IPS-18a (cell line): Measurements from ENCODE around the gene GEMIN4.
"Not testable (repeated sequence)": the region's sequence is repeated elsewhere in the genome, so short reads cannot be mapped to it uniquely, and the experiment has no call there.

Experiments
- H3K27ac ChIP-seq: one replicate; pipeline ENCODE4 v1.5.1; 2013; ENCODE audit warnings: low read length
- H3K27me3 ChIP-seq: one replicate; pipeline ENCODE4 v1.6.1; 2013; ENCODE audit warnings: mild to moderate bottlenecking, low read length; ENCODE audit not compliant: control insufficient read depth, insufficient read depth
- H3K36me3 ChIP-seq: one replicate; pipeline ENCODE4 v1.6.1; 2013; ENCODE audit warnings: low read depth, low read length; ENCODE audit not compliant: control insufficient read depth
- H3K4me1 ChIP-seq: one replicate; pipeline ENCODE4 v1.6.1; 2013; ENCODE audit warnings: low read depth, low read length; ENCODE audit not compliant: control insufficient read depth
- H3K4me3 ChIP-seq: one replicate; pipeline ENCODE4 v1.5.1; 2013; ENCODE audit warnings: low read length
- H3K9ac ChIP-seq: one replicate; pipeline ENCODE4 v1.6.1; 2013; ENCODE audit warnings: mild to moderate bottlenecking, low read length, moderate library complexity
- H3K9me3 ChIP-seq: one replicate; pipeline ENCODE4 v1.6.1; 2013; ENCODE audit warnings: low read depth, low read length; ENCODE audit not compliant: control insufficient read depth

GEMIN4 gene

GRCh38 chr17:749359-749758, 2.7 kb downstream of the GEMIN4 start:
- not testable (repeated sequence) for H3K27me3 ChIP-seq, H3K27ac ChIP-seq, H3K9ac ChIP-seq, H3K9me3 ChIP-seq, H3K4me3 ChIP-seq, H3K4me1 ChIP-seq
- peaks cover 36% of the 10 kb centered on the region for H3K36me3 ChIP-seq

- H3K9me3 ChIP-seq, H3K4me1 ChIP-seq, H3K27me3 ChIP-seq, H3K9ac ChIP-seq, H3K27ac ChIP-seq, H3K4me3 ChIP-seq: not testable (repeated sequence)
- peaks cover 42% of the 10 kb centered on the region for H3K36me3 ChIP-seq
These were observed 3.5 kb downstream of the GEMIN4 start for GRCh38 chr17:748604-749003.

- H3K27me3 ChIP-seq: no peaks in the 10 kb centered on the region
- peaks cover 53% of the 10 kb centered on the region for H3K36me3 ChIP-seq
- no peak overlapping the region for H3K9ac ChIP-seq
- no peaks in the 10 kb centered on the region for H3K9me3 ChIP-seq
- H3K4me1 ChIP-seq: no peaks in the 10 kb centered on the region
- H3K4me3 ChIP-seq: no peak overlapping the region
- H3K27ac ChIP-seq: no peak overlapping the region
These were observed 5.1 kb downstream of the GEMIN4 start for GRCh38 chr17:746783-747629.

- Histone ChIP-seq H3K4me3 (no peak overlapping the region), H3K4me1 (no peaks in the 10 kb centered on the region), H3K36me3 (peaks cover 61% of the 10 kb centered on the region)
These were observed 5.9 kb downstream of the GEMIN4 start for GRCh38 chr17:746181-746580.

GRCh38 chr17:745406-745805, 6.7 kb downstream of the GEMIN4 start:
- Histone ChIP-seq H3K27me3 (no peaks in the 10 kb centered on the region), H3K27ac (no peak overlapping the region), H3K9me3 (no peaks in the 10 kb centered on the region), H3K4me1 (no peaks in the 10 kb centered on the region), H3K4me3 (no peak overlapping the region), H3K9ac (no peak overlapping the region), H3K36me3 (peaks cover 67% of the 10 kb centered on the region)

More at GRCh38 chr17:746181-746580, 5.9 kb downstream of the GEMIN4 start:
- Histone ChIP-seq H3K27me3 (no peaks in the 10 kb centered on the region), H3K9me3 (no peaks in the 10 kb centered on the region), H3K9ac (no peak overlapping the region), H3K27ac (no peak overlapping the region)

- peaks cover 71% of the 10 kb centered on the region for H3K36me3 ChIP-seq
These were observed 7.1 kb downstream of the GEMIN4 start for GRCh38 chr17:744937-745336.

GRCh38 chr17:743139-743538, 8.9 kb downstream of the GEMIN4 start:
- Histone ChIP-seq H3K4me3 (no peak overlapping the region), H3K4me1 (no peaks in the 10 kb centered on the region), H3K9me3 (no peaks in the 10 kb centered on the region), H3K9ac (no peak overlapping the region), H3K27me3 (no peaks in the 10 kb centered on the region), H3K27ac (no peak overlapping the region), H3K36me3 (peaks cover 74% of the 10 kb centered on the region)

More at GRCh38 chr17:744937-745336, 7.1 kb downstream of the GEMIN4 start:
- no peak overlapping the region for H3K27ac ChIP-seq
- no peaks in the 10 kb centered on the region for H3K27me3 ChIP-seq
- no peaks in the 10 kb centered on the region for H3K9me3 ChIP-seq
- no peak overlapping the region for H3K9ac ChIP-seq
- H3K4me1 ChIP-seq: no peaks in the 10 kb centered on the region
- no peak overlapping the region for H3K4me3 ChIP-seq

- Histone ChIP-seq H3K4me3 (no peak overlapping the region), H3K4me1 (no peaks in the 10 kb centered on the region), H3K36me3 (peaks cover 68% of the 10 kb centered on the region), H3K27me3 (no peaks in the 10 kb centered on the region), H3K9me3 (no peaks in the 10 kb centered on the region), H3K9ac (no peak overlapping the region), H3K27ac (no peak overlapping the region)
These were observed 9.8 kb downstream of the GEMIN4 start for GRCh38 chr17:742147-742793.

- Histone ChIP-seq H3K9ac (no peak overlapping the region), H3K4me3 (no peak overlapping the region), H3K27ac (no peak overlapping the region), H3K4me1 (no peaks in the 10 kb centered on the region), H3K36me3 (peaks cover 51% of the 10 kb centered on the region), H3K27me3 (no peaks in the 10 kb centered on the region), H3K9me3 (no peaks in the 10 kb centered on the region)
These were observed 11.6 kb downstream of the GEMIN4 start for GRCh38 chr17:740240-741017.

- H3K27ac ChIP-seq: no peak overlapping the region
- H3K36me3 ChIP-seq: peaks cover 38% of the 10 kb centered on the region
- no peak overlapping the region for H3K9ac ChIP-seq
- H3K9me3 ChIP-seq: no peaks in the 10 kb centered on the region
- peaks cover 9% of the 10 kb centered on the region for H3K27me3 ChIP-seq
- H3K4me1 ChIP-seq: peaks cover 9% of the 10 kb centered on the region
- H3K4me3 ChIP-seq: no peak overlapping the region
These were observed 14.4 kb downstream of the GEMIN4 start for GRCh38 chr17:737561-738113.

GRCh38 chr17:733743-734142, 18.3 kb downstream of the GEMIN4 start:
- peaks cover 18% of the 10 kb centered on the region for H3K27me3 ChIP-seq
- H3K36me3 ChIP-seq: peaks cover 14% of the 10 kb centered on the region
- peak overlapping the region; percentile 90 for H3K4me3 ChIP-seq
- H3K9ac ChIP-seq: peak overlapping the region; percentile 77
- peaks cover 9% of the 10 kb centered on the region for H3K4me1 ChIP-seq
- no peaks in the 10 kb centered on the region for H3K9me3 ChIP-seq
- no peak overlapping the region for H3K27ac ChIP-seq
